Measurements from ENCODE around the gene IL4I1. TPM values are rescaled to one million over a fixed set of nuclear protein-coding genes. Genes with fewer than 3 reads are reported as not detected.

The IL4I1 gene
- total and polyA plus RNA-seq, 2 of the 8 experiments (the other 6 are each of a cell fraction or from before 2014, with no cell fraction given): 0.41 to 0.76 TPM

GRCh38 chr19:49887665-49888509 is 8.8 kb downstream of the IL4I1 start:
- no peak overlapping the region for H2BK20ac ChIP-seq (ENCODE audit: low read length)
- H2BK5ac ChIP-seq (ENCODE audit: low read depth, low read length): no peak overlapping the region
- H3K79me1 ChIP-seq (ENCODE audit: low read depth, low read length): no peaks in the 10 kb centered on the region
- H3K23me2 ChIP-seq (ENCODE audit: low read depth, low read length): peaks cover 2% of the 10 kb centered on the region; the same call in 1 of the 2 replicates
- H3K4ac ChIP-seq (replicated peaks; ENCODE audit: insufficient read length, low read depth, low read length): no peak overlapping the region
- peaks cover 12 to 31% (median 18%) of the 10 kb centered on the region in 4 experiments; a peak in 7 of 8 replicates for H3K36me3 ChIP-seq (ENCODE audit: control insufficient read depth in 2 of 4, insufficient read depth in 4 of 4, low read length in 3 of 4)
- no peak overlapping the region for H3K56ac ChIP-seq (replicated peaks; ENCODE audit: insufficient read length, low read depth, low read length)
- H2AK5ac ChIP-seq (ENCODE audit: low read depth, low read length): no peak overlapping the region
- H3K27me3 ChIP-seq (replicated peaks in 1 of 4; ENCODE audit: control insufficient read depth in 3 of 4, extremely low read depth in 1 of 4, insufficient read depth in 3 of 4, low read length in 3 of 4): peaks cover 0 to 11% (median 6%) of the 10 kb centered on the region in 4 experiments; a peak in 4 of 7 replicates
- no peak overlapping the region for H3K4me3 ChIP-seq (ENCODE audit: extremely low read depth in 1 of 4, insufficient read depth in 2 of 4, low read depth in 3 of 4, low read length in 4 of 4)
- WGBS, 2 experiments (ENCODE audit: extremely low coverage in 1 of 2, insufficient coverage in 1 of 2, insufficient read length in 1 of 2, insufficient replicate concordance in 2 of 2, low coverage in 1 of 2, low lambda C conversion rate in 2 of 2, missing lambda C conversion rate in 1 of 2): 93 to 100% methylated on average over 2 to 24 of the region's 54 CpGs
- H3K9ac ChIP-seq (replicated peaks in 1 of 4; ENCODE audit: extremely low read depth in 1 of 4, low read depth in 3 of 4, low read length in 3 of 4): no peak overlapping the region
- H2BK12ac ChIP-seq (ENCODE audit: low read depth, low read length): no peak overlapping the region
- no peak overlapping the region for H3K14ac ChIP-seq (ENCODE audit: insufficient read length)
- peaks cover 1 to 12% of the 10 kb centered on the region in 2 experiments for H4K20me1 ChIP-seq (replicated peaks in 1 of 2; ENCODE audit: control insufficient read depth in 1 of 2, insufficient read depth in 2 of 2, low read length in 2 of 2)
- H3K79me2 ChIP-seq (ENCODE audit: control insufficient read depth in 1 of 2, insufficient read depth in 2 of 2, low read length in 2 of 2): no peaks in the 10 kb centered on the region
- FAIRE-seq (no peak), DNase-seq (ENCODE audit: low read depth in 1 of 2, low spot score in 2 of 2) (no peak)
- H2AFZ ChIP-seq (ENCODE audit: low read length): no peak overlapping the region
- no peak overlapping the region for H4K5ac ChIP-seq (ENCODE audit: insufficient read length, low read depth, low read length)
- CTCF ChIA-PET (ENCODE audit: partially characterized antibody): interaction anchor here (0.5 to 1.1 kb wide), 2 partner anchors 12 to 30 kb away, joined by 3 read pairs; no protein-coding TSS in a partner anchor
- H3K18ac ChIP-seq (ENCODE audit: extremely low read depth, low read length): no peak overlapping the region; the same call in 1 of the 2 replicates
- peaks cover 0 to 10% of the 10 kb centered on the region in 2 experiments; a peak in 3 of 4 replicates for H3K9me3 ChIP-seq (ENCODE audit: insufficient read depth in 2 of 2, low read depth in 1 of 2, low read length in 1 of 2)
- H3K4me2 ChIP-seq (ENCODE audit: insufficient read depth in 1 of 2, low read depth in 2 of 2, low read length in 2 of 2): no peak overlapping the region
- peaks cover 0 to 10% (median 8%) of the 10 kb centered on the region in 4 experiments; a peak in 5 of 7 replicates for H3K4me1 ChIP-seq (replicated peaks in 1 of 4; ENCODE audit: control insufficient read depth in 3 of 4, insufficient read depth in 4 of 4, low read length in 3 of 4)
- H3K27ac ChIP-seq (ENCODE audit: low read depth, low read length): no peak overlapping the region
- POLR2A ChIA-PET (ENCODE audit: partially characterized antibody): interaction anchor here (1.0 to 9.3 kb wide), 3 partner anchors 8 to 18 kb away, joined by 3 to 55 read pairs (median 3); partner anchors contain the start of genes AKT1S1 and TBC1D17
- H4K91ac ChIP-seq (replicated peaks; ENCODE audit: insufficient read length, low read length): no peak overlapping the region
- no peak overlapping the region for H3K23ac ChIP-seq (ENCODE audit: insufficient read length)
- H2BK120ac ChIP-seq (replicated peaks; ENCODE audit: low read depth, low read length): no peak overlapping the region
- H4K8ac ChIP-seq (ENCODE audit: extremely low read depth, insufficient read depth, low read length): no peak overlapping the region; the same call in 1 of the 2 replicates
- H2BK15ac ChIP-seq (ENCODE audit: low read length): no peak overlapping the region
- TF ChIP-seq SIRT6 (IDR thresholded peaks at IDR 0.05; ENCODE audit: low read length) (no peak), BACH1 (IDR thresholded peaks at IDR 0.05; ENCODE audit: low read length) (no peak), KDM4A (IDR thresholded peaks at IDR 0.05; ENCODE audit: low read depth, low read length, severe bottlenecking) (no peak), CTBP2 (IDR thresholded peaks at IDR 0.05; ENCODE audit: borderline replicate concordance, insufficient read depth, insufficient read length, low read length) (no peak)

Data from H1 (cell line).